ENCODE measurements around the gene ATXN7L2. TPM values are rescaled to one million over a fixed set of nuclear protein-coding genes. Genes with fewer than 3 reads are reported as not detected.
A peak's percentile ranks its signal among the peaks of the same experiment; 100 is the strongest.

Gene ATXN7L2
- total RNA-seq, 1 donor from 2014 or later: 4.6 TPM

- Histone ChIP-seq H3K27me3 (peaks cover 63% of the 10 kb centered on the region), H3K27ac (peak within 1 kb of the TSS; percentile 17), H3K4me3 (peak within 1 kb of the TSS; percentile 61), H3K36me3 (no peaks in the 10 kb centered on the region), H3K4me1 (no peaks in the 10 kb centered on the region), H3K9me3 (no peaks in the 10 kb centered on the region)
- DNase-seq: peak; percentile 84
- ATAC-seq: peak; percentile 89
- intact Hi-C loops (cut with DNase I): no loop called here
- TF ChIP-seq CTCF (IDR thresholded peaks at IDR 0.05): no peak
Measured at GRCh38 chr1:109466452-109467300, 17.0 kb upstream of the ATXN7L2 start, which contains the start of gene SYPL2. Gene SYPL2, plus strand, starts transcription at chr1:109466546. Its CDS starts 298 bp downstream, at chr1:109466844.

GRCh38 chr1:109467301-109467777 is 16.4 kb upstream of the ATXN7L2 start:
- ATAC-seq: peak; percentile 27

GRCh38 chr1:109468061-109468460 is 15.6 kb upstream of the ATXN7L2 start:
- H3K27ac ChIP-seq: no peak overlapping the region
- no peak overlapping the region for H3K4me3 ChIP-seq
- DNase-seq: no peak
- no peaks in the 10 kb centered on the region for H3K4me1 ChIP-seq
- TF ChIP-seq CTCF (IDR thresholded peaks at IDR 0.05): no peak
- H3K9me3 ChIP-seq: no peaks in the 10 kb centered on the region
- peaks cover 54% of the 10 kb centered on the region for H3K27me3 ChIP-seq
- H3K36me3 ChIP-seq: no peaks in the 10 kb centered on the region
- intact Hi-C loops (cut with DNase I): no loop called here
- no peak for ATAC-seq

More at GRCh38 chr1:109467301-109467777, 16.4 kb upstream of the ATXN7L2 start:
- intact Hi-C loops (cut with DNase I): no loop called here
- TF ChIP-seq CTCF (IDR thresholded peaks at IDR 0.05): no peak
- Histone ChIP-seq H3K9me3 (no peaks in the 10 kb centered on the region), H3K4me1 (no peaks in the 10 kb centered on the region), H3K27ac (no peak overlapping the region), H3K4me3 (peak overlapping the region; percentile 61), H3K27me3 (peaks cover 58% of the 10 kb centered on the region), H3K36me3 (no peaks in the 10 kb centered on the region)
- DNase-seq: no peak

- Histone ChIP-seq H3K4me3 (no peak overlapping the region), H3K4me1 (no peaks in the 10 kb centered on the region), H3K27ac (no peak overlapping the region), H3K9me3 (no peaks in the 10 kb centered on the region), H3K27me3 (peaks cover 54% of the 10 kb centered on the region), H3K36me3 (no peaks in the 10 kb centered on the region)
- TF ChIP-seq CTCF (IDR thresholded peaks at IDR 0.05): no peak
- intact Hi-C loops (cut with DNase I): no loop called here
- DNase-seq: no peak
- ATAC-seq: no peak
Measured at GRCh38 chr1:109468903-109469302, 14.8 kb upstream of the ATXN7L2 start.

GRCh38 chr1:109470245-109470644 is 13.5 kb upstream of the ATXN7L2 start:
- no peaks in the 10 kb centered on the region for H3K9me3 ChIP-seq
- intact Hi-C loops (cut with DNase I): no loop called here
- H3K27ac ChIP-seq: no peak overlapping the region
- ATAC-seq: no peak
- no peaks in the 10 kb centered on the region for H3K36me3 ChIP-seq
- no peak for TF ChIP-seq CTCF (IDR thresholded peaks at IDR 0.05)
- H3K4me3 ChIP-seq: no peak overlapping the region
- peaks cover 43% of the 10 kb centered on the region for H3K27me3 ChIP-seq
- DNase-seq: no peak
- no peaks in the 10 kb centered on the region for H3K4me1 ChIP-seq

Measured in upper lobe of right lung (tissue), 1 donor.